Breast epithelium (tissue), 4 donors: Measurements from ENCODE around the gene LRP6. TPM values are rescaled to one million over a fixed set of nuclear protein-coding genes. Genes with fewer than 3 reads are reported as not detected.

Experiments used
- DNase-seq, 2 donors: peaks; one replicate each; pipeline ENCODE4 v3.0.0-alpha.2; 2019; ENCODE audit warnings: low spot score in 2 of 2
- H3K27ac ChIP-seq, 2 donors: fragments of 200-600 bp; sonication (generic) in 1 of 2; one replicate each; pipeline ENCODE4 v1.5.1; 2016 to 2019; ENCODE audit warnings: mild to moderate bottlenecking in 1 of 2
- H3K27me3 ChIP-seq, 2 donors: fragments of 200-600 bp; sonication (generic) in 1 of 2; one replicate each; pipeline versions ENCODE4 v1.5.1 to v1.6.0; 2017 to 2019; ENCODE audit warnings: control low read depth in 1 of 2, mild to moderate bottlenecking in 1 of 2
- H3K36me3 ChIP-seq: fragments of 200-600 bp; one replicate; pipeline ENCODE4 v1.5.1; 2019
- H3K4me1 ChIP-seq, 2 donors: fragments of 200-600 bp; sonication (generic); one replicate each; pipeline ENCODE4 v1.5.1; 2016 to 2019; ENCODE audit warnings: control low read depth in 1 of 2
- H3K4me3 ChIP-seq, 3 donors: fragments of 200-600 bp; sonication (generic); 1 replicate in 2 of 3; 2 replicates in 1 of 3; pipeline ENCODE4 v1.5.1; 2016 to 2019; ENCODE audit warnings: mild to moderate bottlenecking in 3 of 3, moderate library complexity in 2 of 3
- H3K9me3 ChIP-seq, 2 donors: fragments of 200-600 bp; sonication (generic) in 1 of 2; one replicate each; pipeline ENCODE4 v1.5.1; 2016 to 2019; ENCODE audit warnings: control low read depth in 1 of 2
- CTCF ChIP-seq, 3 donors: fragments of 450-650 bp; IDR thresholded peaks; one replicate each; pipeline ENCODE4 v1.5.1; 2016 to 2017; ENCODE audit warnings: antibody characterized with exemption in 3 of 3, mild to moderate bottlenecking in 3 of 3, moderate library complexity in 3 of 3
- POLR2A ChIP-seq: fragments of 450-650 bp; IDR thresholded peaks from one replicate; pipeline ENCODE4 v1.6.1; 2016; ENCODE audit warnings: antibody characterized with exemption, mild to moderate bottlenecking, moderate library complexity
- POLR2AphosphoS5 ChIP-seq, 3 donors: sonication (generic); formaldehyde crosslinking; IDR thresholded peaks; one replicate each; pipeline ENCODE4 v1.6.1; 2017; ENCODE audit warnings: antibody characterized with exemption in 3 of 3
- intact Hi-C: fragments of 100-400 bp; cut with DNase I; formaldehyde crosslinking; loops from one replicate; pipeline ENCODE4 v1.15.1; 2023; ENCODE audit warnings: low total_unique reads
- total RNA-seq, 3 donors: library from RNA; depleted of rRNA; stranded (reverse); fragments of >200 nt; gene quantifications; one replicate each; pipeline ENCODE4 v1.1.0, GENCODE V29; 2016

Gene LRP6
- total RNA-seq, 3 donors from 2014 or later, result 28.6 to 69.1 (median 52.4) TPM

GRCh38 chr12:12133785-12134184 lies 133.1 kb downstream of the LRP6 start:
- H3K36me3 ChIP-seq, result no peaks in the 10 kb centered on the region
- no peak overlapping the region for H3K27ac ChIP-seq
- intact Hi-C loops, result no loop called here
- TF ChIP-seq POLR2AphosphoS5 (IDR thresholded peaks at IDR 0.05) (no peak), CTCF (IDR thresholded peaks at IDR 0.05) (no peak), POLR2A (no peak)
- H3K4me1 ChIP-seq, result no peaks in the 10 kb centered on the region
- H3K27me3 ChIP-seq, result no peaks in the 10 kb centered on the region
- no peak overlapping the region for H3K4me3 ChIP-seq
- DNase-seq, result no peak
- H3K9me3 ChIP-seq, result no peaks in the 10 kb centered on the region

GRCh38 chr12:12133259-12133658 lies 133.6 kb downstream of the LRP6 start:
- Histone ChIP-seq H3K36me3 (no peaks in the 10 kb centered on the region), H3K9me3 (no peaks in the 10 kb centered on the region), H3K27ac (no peak overlapping the region), H3K27me3 (no peaks in the 10 kb centered on the region), H3K4me3 (no peak overlapping the region), H3K4me1 (no peaks in the 10 kb centered on the region)
- intact Hi-C loops, result no loop called here
- DNase-seq, result no peak
- no peak for TF ChIP-seq POLR2A
- TF ChIP-seq CTCF (IDR thresholded peaks at IDR 0.05), result no peak

- H3K27ac ChIP-seq, result no peak overlapping the region
- H3K4me1 ChIP-seq, result no peaks in the 10 kb centered on the region
- no peak for DNase-seq
- no peak for TF ChIP-seq POLR2AphosphoS5 (IDR thresholded peaks at IDR 0.05)
- TF ChIP-seq CTCF (IDR thresholded peaks at IDR 0.05), result no peak
- no peak for TF ChIP-seq POLR2A
- intact Hi-C loops, result no loop called here
- H3K9me3 ChIP-seq, result no peaks in the 10 kb centered on the region
- no peaks in the 10 kb centered on the region for H3K27me3 ChIP-seq
- H3K36me3 ChIP-seq, result peaks cover 9% of the 10 kb centered on the region
- H3K4me3 ChIP-seq, result no peak overlapping the region
These were observed 138.2 kb downstream of the LRP6 start for GRCh38 chr12:12128670-12129069.

GRCh38 chr12:12127304-12127703 lies 139.5 kb downstream of the LRP6 start:
- peaks cover 9% of the 10 kb centered on the region for H3K36me3 ChIP-seq
- intact Hi-C loops, result no loop called here

GRCh38 chr12:12126551-12126950 lies 140.3 kb downstream of the LRP6 start:
- Histone ChIP-seq H3K27me3 (no peaks in the 10 kb centered on the region), H3K9me3 (no peaks in the 10 kb centered on the region), H3K36me3 (peaks cover 9% of the 10 kb centered on the region), H3K4me3 (no peak overlapping the region), H3K4me1 (no peaks in the 10 kb centered on the region), H3K27ac (no peak overlapping the region)
- TF ChIP-seq POLR2AphosphoS5 (IDR thresholded peaks at IDR 0.05) (no peak), CTCF (IDR thresholded peaks at IDR 0.05) (no peak), POLR2A (no peak)
- intact Hi-C loops, result no loop called here
- DNase-seq, result no peak

More at GRCh38 chr12:12127304-12127703, 139.5 kb downstream of the LRP6 start:
- no peak for DNase-seq
- Histone ChIP-seq H3K27me3 (no peaks in the 10 kb centered on the region), H3K4me3 (no peak overlapping the region), H3K27ac (no peak overlapping the region), H3K9me3 (no peaks in the 10 kb centered on the region), H3K4me1 (no peaks in the 10 kb centered on the region)
- TF ChIP-seq POLR2A (no peak), CTCF (IDR thresholded peaks at IDR 0.05) (no peak), POLR2AphosphoS5 (IDR thresholded peaks at IDR 0.05) (no peak)
